ENCODE results near the gene FES. TPM values are rescaled to one million over a fixed set of nuclear protein-coding genes. Genes with fewer than 3 reads are reported as not detected.
"Not testable (repeated sequence)": the region's sequence is repeated elsewhere in the genome, so short reads cannot be mapped to it uniquely, and the experiment has no call there.

The FES gene
- total RNA-seq, 4 donors from 2014 or later: 62.0 to 183 (median 72.1) TPM

DNA sequence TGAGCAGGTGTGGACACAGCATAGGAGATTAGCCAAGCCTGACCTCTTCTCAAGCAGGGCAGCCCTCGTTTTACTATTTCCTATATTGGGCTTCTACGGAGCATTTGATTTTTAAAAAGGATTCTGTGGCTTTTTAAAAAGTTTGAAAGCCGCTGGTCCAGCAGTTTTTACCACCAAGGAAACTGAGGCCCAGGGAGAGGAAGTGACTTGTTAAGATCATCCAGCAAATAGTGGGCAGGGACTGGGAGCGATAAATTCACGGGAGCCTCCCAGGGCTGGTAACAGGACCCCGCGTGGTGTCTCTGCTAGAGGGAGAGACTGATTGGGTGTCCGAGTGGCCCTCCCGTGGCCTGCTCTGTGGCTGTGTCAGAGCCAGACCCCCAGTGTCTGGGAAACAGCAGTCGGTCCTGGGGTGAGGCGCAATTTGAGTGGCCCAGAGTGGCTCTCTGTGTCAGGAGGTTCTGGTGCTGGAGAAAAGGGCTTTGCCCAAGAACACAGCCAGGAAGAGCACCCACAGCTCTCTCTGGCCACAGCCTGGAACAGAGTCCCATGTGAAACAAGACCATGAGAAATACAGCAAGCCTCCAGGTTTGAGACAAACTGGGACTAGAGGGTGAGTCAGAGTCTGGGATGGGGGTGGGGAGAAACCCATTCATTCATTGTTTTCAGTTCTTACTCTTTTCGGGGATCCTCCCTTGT, 11.7 kb upstream of the FES start:
- TF ChIP-seq EP300 (IDR thresholded peaks at IDR 0.05) (peak in 1 of 2 donors; percentile 54), POLR2A (IDR thresholded peaks at IDR 0.05) (peak in 1 of 2 donors; percentile 33), CTCF (IDR thresholded peaks at IDR 0.05) (no peak)
- no peaks in the 10 kb centered on the region for H3K9me3 ChIP-seq
- 18 to 25% methylated on average over 12 of the region's 12 CpGs for WGBS, 2 donors
- peaks cover 0 to 23% (median 15%) of the 10 kb centered on the region in 3 donors for H3K36me3 ChIP-seq
- peak overlapping the region; percentile 74 to 99 (median 91) for H3K4me3 ChIP-seq
- no peaks in the 10 kb centered on the region for H3K27me3 ChIP-seq
- H3K27ac ChIP-seq: peak overlapping the region; percentile 93 to 97 (median 94)
- no peak for DNase-seq (ENCODE audit: low spot score in 2 of 2)
- peaks cover 0 to 61% (median 43%) of the 10 kb centered on the region in 4 donors for H3K4me1 ChIP-seq

DNA sequence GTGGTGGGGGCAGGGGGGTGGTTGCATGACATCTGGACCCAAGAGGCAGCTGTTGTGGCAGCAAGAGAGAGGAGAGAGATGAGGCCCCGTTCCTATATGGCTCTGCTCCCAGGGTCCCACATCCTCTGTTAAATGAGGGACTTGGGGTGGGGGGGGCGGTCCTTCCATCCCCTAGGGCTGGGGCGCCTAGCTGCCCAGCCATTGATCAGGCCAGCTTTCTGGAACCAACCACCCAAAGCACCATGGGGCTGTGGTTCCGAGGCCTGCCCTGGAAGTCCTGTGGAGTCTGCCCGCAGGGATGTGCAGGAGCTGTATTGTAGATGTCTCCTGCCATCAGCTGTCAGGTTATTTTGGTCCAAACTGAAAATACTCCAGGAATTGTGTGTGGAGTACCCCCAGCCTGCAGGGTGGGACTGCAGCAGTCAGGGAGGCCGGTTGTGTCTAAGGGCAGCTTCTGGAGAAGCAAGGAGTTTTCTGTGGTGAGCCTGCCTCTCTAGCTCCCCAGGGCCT, 10.8 kb upstream of the FES start:
- Histone ChIP-seq H3K27me3 (no peaks in the 10 kb centered on the region), H3K4me3 (peak overlapping the region in 2 of 4 donors; percentile 3 to 74), H3K9me3 (no peaks in the 10 kb centered on the region), H3K4me1 (peaks cover 0 to 56% (median 43%) of the 10 kb centered on the region in 4 donors), H3K36me3 (peaks cover 0 to 32% (median 23%) of the 10 kb centered on the region in 3 donors), H3K27ac (peak overlapping the region in 3 of 4 donors; percentile 93 to 97 (median 94))
- WGBS, 2 donors: 75 to 79% methylated on average over 4 to 6 of the region's 6 CpGs
- DNase-seq (ENCODE audit: low spot score in 2 of 2): no peak
- TF ChIP-seq POLR2A (IDR thresholded peaks at IDR 0.05) (no peak), CTCF (IDR thresholded peaks at IDR 0.05) (no peak), EP300 (IDR thresholded peaks at IDR 0.05) (no peak)

DNA sequence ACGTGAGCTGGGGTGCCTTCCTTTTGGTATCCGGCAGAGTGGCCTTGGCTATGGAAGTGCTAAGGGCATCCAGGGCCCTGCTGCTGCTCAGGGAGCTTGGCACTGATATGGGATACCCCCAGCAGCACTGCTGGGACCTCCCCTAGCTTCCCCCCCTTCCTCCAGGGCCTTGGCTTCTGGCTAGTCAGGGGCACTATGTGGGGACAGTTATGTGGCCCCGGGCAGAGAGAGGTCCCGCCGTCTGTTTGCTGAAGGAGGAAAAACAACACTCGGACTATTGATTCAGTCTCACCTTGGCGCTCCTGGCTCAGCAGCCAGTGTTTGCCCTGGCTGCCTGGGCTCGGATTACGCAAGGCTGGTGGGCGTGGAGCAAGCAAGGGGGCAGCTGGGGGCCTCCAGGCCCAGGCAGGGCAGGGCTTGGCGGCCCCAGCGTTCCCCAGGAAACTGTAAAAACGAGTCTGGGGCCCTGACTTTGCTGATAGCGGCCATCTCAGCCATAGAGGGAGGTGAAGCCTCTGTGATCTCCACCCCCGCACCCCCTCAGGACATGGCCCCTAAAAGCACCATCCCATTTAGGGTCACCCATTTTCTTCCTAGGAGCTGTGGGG, 10.2 kb upstream of the FES start:
- H3K4me1 ChIP-seq: peaks cover 0 to 50% (median 38%) of the 10 kb centered on the region in 4 donors
- no peaks in the 10 kb centered on the region for H3K27me3 ChIP-seq
- no peak for DNase-seq (ENCODE audit: low spot score in 2 of 2)
- no peaks in the 10 kb centered on the region for H3K9me3 ChIP-seq
- H3K27ac ChIP-seq: peak overlapping the region; percentile 10 to 97 (median 94)
- peaks cover 0 to 38% (median 25%) of the 10 kb centered on the region in 3 donors for H3K36me3 ChIP-seq
- no peak for TF ChIP-seq EP300 (IDR thresholded peaks at IDR 0.05)
- no peak for TF ChIP-seq POLR2A (IDR thresholded peaks at IDR 0.05)
- no peak for TF ChIP-seq CTCF (IDR thresholded peaks at IDR 0.05)
- 36 to 46% methylated on average over 8 to 15 of the region's 15 CpGs for WGBS, 2 donors
- peak overlapping the region in 2 of 4 donors; percentile 3 to 74 for H3K4me3 ChIP-seq

DNA sequence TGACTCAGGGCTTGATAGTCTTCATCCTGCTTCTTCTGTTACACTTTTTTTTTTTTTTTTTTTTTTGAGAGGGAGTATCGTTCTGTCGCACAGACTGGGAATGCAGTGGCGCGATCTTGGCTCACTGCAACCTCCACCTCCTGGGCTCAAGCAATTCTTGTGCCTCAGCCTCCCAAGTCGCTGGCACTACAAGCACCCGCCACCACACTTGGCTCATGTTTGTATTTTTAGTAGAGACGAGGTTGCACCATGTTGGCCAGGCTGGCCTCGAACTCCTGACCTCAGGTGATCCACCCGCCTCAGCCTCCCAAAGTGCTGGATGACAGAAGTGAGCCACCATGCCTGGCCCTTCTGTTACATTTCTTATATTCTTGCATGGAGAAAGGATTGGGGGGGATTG, 9.3 kb upstream of the FES start:
- Histone ChIP-seq H3K27ac (peak overlapping the region in 2 of 4 donors; percentile 27 to 97), H3K4me1 (peaks cover 0 to 42% (median 30%) of the 10 kb centered on the region in 4 donors), H3K36me3 (peaks cover 0 to 47% (median 33%) of the 10 kb centered on the region in 3 donors)
- DNase-seq (ENCODE audit: low spot score in 2 of 2); H3K9me3 ChIP-seq; H3K27me3 ChIP-seq; H3K4me3 ChIP-seq: not testable (repeated sequence)
- WGBS, 2 donors: 79 to 90% methylated on average over 9 of the region's 9 CpGs

DNA sequence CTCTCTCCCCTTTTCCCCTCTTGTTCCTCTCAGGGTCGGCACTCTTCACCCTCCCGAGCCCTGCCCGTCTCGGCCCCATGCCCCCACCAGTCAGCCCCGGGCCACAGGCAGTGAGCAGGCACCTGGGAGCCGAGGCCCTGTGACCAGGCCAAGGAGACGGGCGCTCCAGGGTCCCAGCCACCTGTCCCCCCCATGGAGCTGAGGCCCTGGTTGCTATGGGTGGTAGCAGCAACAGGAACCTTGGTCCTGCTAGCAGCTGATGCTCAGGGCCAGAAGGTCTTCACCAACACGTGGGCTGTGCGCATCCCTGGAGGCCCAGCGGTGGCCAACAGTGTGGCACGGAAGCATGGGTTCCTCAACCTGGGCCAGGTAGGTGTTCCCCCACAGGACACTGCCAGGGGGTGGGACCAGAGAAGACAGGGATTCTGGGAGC, 8.7 kb upstream of the FES start:
- H3K4me3 ChIP-seq: no peak overlapping the region
- peak overlapping the region in 1 of 4 donors; percentile 27 for H3K27ac ChIP-seq
- WGBS, 2 donors: 89 to 90% methylated on average over 7 to 10 of the region's 12 CpGs
- TF ChIP-seq CTCF (IDR thresholded peaks at IDR 0.05): no peak
- no peak for TF ChIP-seq POLR2A (IDR thresholded peaks at IDR 0.05)
- TF ChIP-seq EP300 (IDR thresholded peaks at IDR 0.05): no peak
- no peak for DNase-seq (ENCODE audit: low spot score in 2 of 2)
- H3K4me1 ChIP-seq: peaks cover 0 to 36% (median 24%) of the 10 kb centered on the region in 4 donors
- peaks cover 0 to 52% (median 39%) of the 10 kb centered on the region in 3 donors for H3K36me3 ChIP-seq
- no peaks in the 10 kb centered on the region for H3K27me3 ChIP-seq
- no peaks in the 10 kb centered on the region for H3K9me3 ChIP-seq

All from tibial nerve (tissue), 4 donors.